ENCODE measurements around the gene CDIPT.
A peak's percentile ranks its signal among the peaks of the same experiment; 100 is the strongest.
"Not testable (repeated sequence)": the region's sequence is repeated elsewhere in the genome, so short reads cannot be mapped to it uniquely, and the experiment has no call there.

Gene CDIPT

GRCh38 chr16:29896841-29897240 is 33.8 kb upstream of the CDIPT start:
- DNase-seq (ENCODE audit: low spot score), result no peak

- DNase-seq (ENCODE audit: low spot score), result no peak
These were observed 31.3 kb upstream of the CDIPT start for GRCh38 chr16:29894352-29894751.

GRCh38 chr16:29893553-29893952 is 30.5 kb upstream of the CDIPT start:
- DNase-seq (ENCODE audit: low spot score), result no peak

- DNase-seq (ENCODE audit: low spot score), result no peak
These were observed 29.4 kb upstream of the CDIPT start for GRCh38 chr16:29892458-29892813.

- no peak for DNase-seq (ENCODE audit: low spot score)
These were observed 28.8 kb upstream of the CDIPT start for GRCh38 chr16:29891525-29892457.

- DNase-seq (ENCODE audit: low spot score), result not testable (repeated sequence)
These were observed 26.3 kb upstream of the CDIPT start for GRCh38 chr16:29889372-29889771.

- DNase-seq (ENCODE audit: low spot score), result no peak
These were observed 21.0 kb upstream of the CDIPT start for GRCh38 chr16:29883987-29884386.

GRCh38 chr16:29881050-29881449 is 18.0 kb upstream of the CDIPT start:
- DNase-seq (ENCODE audit: low spot score), result no peak

- DNase-seq (ENCODE audit: low spot score), result no peak
These were observed 15.1 kb upstream of the CDIPT start for GRCh38 chr16:29878172-29878571.

GRCh38 chr16:29877266-29877961 is 14.4 kb upstream of the CDIPT start:
- peak; percentile 85 for DNase-seq (ENCODE audit: low spot score)

GRCh38 chr16:29876594-29877249 is 13.7 kb upstream of the CDIPT start:
- DNase-seq (ENCODE audit: low spot score), result no peak

- DNase-seq (ENCODE audit: low spot score), result no peak
These were observed 13.2 kb upstream of the CDIPT start for GRCh38 chr16:29876217-29876593.

- DNase-seq (ENCODE audit: low spot score), result no peak
These were observed 12.2 kb upstream of the CDIPT start for GRCh38 chr16:29875206-29875605.

GRCh38 chr16:29873319-29873718 is 10.3 kb upstream of the CDIPT start:
- DNase-seq (ENCODE audit: low spot score), result no peak

GRCh38 chr16:29871822-29872546 is 9.0 kb upstream of the CDIPT start:
- no peak for DNase-seq (ENCODE audit: low spot score)

- not testable (repeated sequence) for DNase-seq (ENCODE audit: low spot score)
These were observed 6.0 kb upstream of the CDIPT start for GRCh38 chr16:29869067-29869466.

- DNase-seq (ENCODE audit: low spot score), result no peak
These were observed 5.5 kb upstream of the CDIPT start for GRCh38 chr16:29868396-29869009.

GRCh38 chr16:29864205-29864604 is 1.2 kb upstream of the CDIPT start:
- no peak for DNase-seq (ENCODE audit: low spot score)

GRCh38 chr16:29863669-29863984 is 601 bp upstream of the CDIPT start:
- no peak for DNase-seq (ENCODE audit: low spot score)

GRCh38 chr16:29862383-29862883 is 593 bp downstream of the CDIPT start:
- peak; percentile 68 for DNase-seq (ENCODE audit: low spot score)

GRCh38 chr16:29860218-29860617 is 2.8 kb downstream of the CDIPT start:
- no peak for DNase-seq (ENCODE audit: low spot score)

GRCh38 chr16:29858974-29859373 is 4.1 kb downstream of the CDIPT start:
- no peak for DNase-seq (ENCODE audit: low spot score)

Measured in cerebellar cortex (tissue), 1 donor.